Ramos (cell line): ENCODE results near the gene ITPKB.
"Not testable (repeated sequence)": the region's sequence is repeated elsewhere in the genome, so short reads cannot be mapped to it uniquely, and the experiment has no call there.

ENCODE experiments used
- in situ Hi-C: fragments of 300-500 bp; cut with MboI; formaldehyde crosslinking; loops from one replicate; pipeline ENCODE4 v1.14.3; 2022; ENCODE audit warnings: low sequenced_read_pairs; ENCODE audit not compliant: unreplicated experiment

ITPKB gene

DNA sequence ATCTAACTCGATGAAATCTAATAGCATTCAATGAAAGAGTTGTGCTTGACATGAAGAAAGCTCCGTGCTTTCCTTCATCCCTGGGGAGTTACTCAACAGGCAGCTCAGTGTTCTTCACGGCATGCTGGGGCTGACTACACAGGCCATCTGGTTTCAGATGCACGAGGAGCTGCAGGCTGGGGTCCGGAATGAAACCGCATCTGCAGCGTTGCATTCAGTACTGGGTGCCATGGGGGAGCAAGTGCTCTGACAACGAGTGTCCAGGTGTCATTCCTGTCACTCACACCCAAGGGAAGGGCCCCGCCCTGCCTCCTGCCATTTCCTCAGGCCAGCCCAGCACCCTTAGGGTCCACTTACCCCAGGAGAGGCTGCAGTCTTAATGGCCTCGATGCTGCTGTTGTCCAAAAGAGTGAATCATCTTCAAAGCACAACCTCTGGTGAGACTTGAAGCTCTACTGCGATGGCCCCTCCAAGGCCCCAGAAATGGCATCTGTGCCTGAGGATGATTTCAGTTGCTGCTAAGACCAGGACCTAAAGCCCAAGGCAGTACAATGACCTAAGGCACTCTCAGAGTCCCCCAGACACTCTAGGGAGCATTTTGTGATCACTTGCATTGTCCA, 129.1 kb downstream of the ITPKB start:
- in situ Hi-C loops: loop anchor here (5.0 kb wide), 1 partner anchor 188 kb away; no protein-coding TSS in a partner anchor

DNA sequence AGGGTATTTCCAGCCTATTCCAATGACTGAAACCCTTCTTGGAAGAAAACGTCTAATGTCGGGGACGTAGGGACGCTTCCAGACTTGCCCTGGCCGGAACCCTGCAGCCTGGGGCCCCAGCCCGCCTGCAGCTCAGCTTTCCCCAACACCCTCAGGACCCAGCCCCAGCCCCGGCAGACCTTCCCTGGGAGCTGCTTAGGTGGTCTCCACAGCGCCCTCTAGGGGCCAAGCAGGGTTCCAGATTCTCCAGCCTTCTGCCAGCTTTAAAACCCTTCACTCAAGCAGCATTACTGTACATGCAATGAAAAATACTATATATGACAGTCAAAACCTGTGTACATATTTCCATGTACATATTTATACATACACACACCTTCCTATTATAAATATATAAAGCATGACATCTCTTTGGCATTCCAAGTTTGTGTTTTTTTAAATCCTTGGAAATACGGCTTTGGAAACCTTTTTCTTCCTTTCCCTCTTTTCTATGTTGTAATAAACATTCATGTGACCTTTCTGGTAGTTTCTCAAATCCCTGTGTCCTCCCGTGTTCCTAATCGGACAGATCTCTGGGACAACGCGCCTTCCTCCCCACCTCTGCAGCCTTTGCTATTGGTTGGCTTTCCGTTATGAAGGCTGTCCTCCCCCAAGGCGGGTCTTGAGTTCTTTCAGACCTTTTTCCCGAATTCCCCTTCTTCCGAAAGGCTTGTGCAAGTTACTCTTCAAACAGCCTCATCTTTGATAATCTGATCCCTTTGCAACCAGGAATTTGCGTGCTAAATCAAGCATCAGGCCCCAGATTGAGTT, 130.2 kb downstream of the ITPKB start:
- in situ Hi-C loops: loop anchor here (5.0 kb wide), 1 partner anchor 187 kb away; no protein-coding TSS in a partner anchor

DNA sequence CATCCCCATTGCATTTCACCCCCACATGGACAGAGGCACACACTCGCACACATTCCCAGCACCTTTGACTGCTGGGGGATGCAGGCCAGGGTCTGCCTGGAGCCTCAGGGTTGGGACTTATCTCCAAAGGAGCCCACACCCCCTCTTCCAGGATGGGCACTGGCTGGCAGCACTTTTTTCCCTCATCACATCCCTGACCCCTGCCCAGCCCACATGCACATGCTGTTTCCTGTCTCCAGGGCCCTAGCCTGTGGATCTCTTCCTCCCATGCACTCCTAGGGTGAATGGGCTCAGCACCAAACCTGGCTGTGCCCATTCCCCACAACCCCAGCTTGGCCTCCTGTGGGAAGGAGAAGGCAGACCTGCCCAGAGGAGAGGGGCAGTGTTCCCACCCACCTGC, 131.3 kb downstream of the ITPKB start:
- in situ Hi-C loops: loop anchor here (5.0 kb wide), 1 partner anchor 186 kb away; no protein-coding TSS in a partner anchor

DNA sequence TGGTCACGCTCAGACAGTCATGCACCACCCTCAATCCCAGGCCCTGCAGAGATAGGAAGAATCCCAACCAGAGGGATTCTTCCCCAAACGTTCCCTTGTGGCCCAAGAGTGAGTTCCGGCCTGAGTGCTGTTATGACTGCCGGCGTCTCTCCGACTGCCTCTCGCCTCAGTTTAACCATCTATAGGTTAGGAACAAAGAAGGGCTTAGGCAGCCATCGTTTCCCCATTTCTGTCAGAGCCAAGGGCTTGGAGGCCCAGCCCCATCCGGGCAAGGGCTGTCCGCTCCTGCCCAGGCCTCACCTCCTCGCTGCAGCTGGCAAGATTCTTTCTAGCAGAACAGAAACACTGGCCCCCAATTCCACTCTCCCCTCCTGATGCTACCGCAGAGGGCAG, 131.8 kb downstream of the ITPKB start:
- in situ Hi-C loops: loop anchor here (5.0 kb wide), 1 partner anchor 185 kb away; no protein-coding TSS in a partner anchor

- in situ Hi-C loops: loop anchor here (5.0 kb wide), 1 partner anchor 184 kb away; no protein-coding TSS in a partner anchor
Measured at GRCh38 chr1:226606311-226607267, 132.5 kb downstream of the ITPKB start.

GRCh38 chr1:226605318-226605950, 133.6 kb downstream of the ITPKB start:
- in situ Hi-C loops: loop anchor here (5.0 kb wide), 1 partner anchor 183 kb away; no protein-coding TSS in a partner anchor

DNA sequence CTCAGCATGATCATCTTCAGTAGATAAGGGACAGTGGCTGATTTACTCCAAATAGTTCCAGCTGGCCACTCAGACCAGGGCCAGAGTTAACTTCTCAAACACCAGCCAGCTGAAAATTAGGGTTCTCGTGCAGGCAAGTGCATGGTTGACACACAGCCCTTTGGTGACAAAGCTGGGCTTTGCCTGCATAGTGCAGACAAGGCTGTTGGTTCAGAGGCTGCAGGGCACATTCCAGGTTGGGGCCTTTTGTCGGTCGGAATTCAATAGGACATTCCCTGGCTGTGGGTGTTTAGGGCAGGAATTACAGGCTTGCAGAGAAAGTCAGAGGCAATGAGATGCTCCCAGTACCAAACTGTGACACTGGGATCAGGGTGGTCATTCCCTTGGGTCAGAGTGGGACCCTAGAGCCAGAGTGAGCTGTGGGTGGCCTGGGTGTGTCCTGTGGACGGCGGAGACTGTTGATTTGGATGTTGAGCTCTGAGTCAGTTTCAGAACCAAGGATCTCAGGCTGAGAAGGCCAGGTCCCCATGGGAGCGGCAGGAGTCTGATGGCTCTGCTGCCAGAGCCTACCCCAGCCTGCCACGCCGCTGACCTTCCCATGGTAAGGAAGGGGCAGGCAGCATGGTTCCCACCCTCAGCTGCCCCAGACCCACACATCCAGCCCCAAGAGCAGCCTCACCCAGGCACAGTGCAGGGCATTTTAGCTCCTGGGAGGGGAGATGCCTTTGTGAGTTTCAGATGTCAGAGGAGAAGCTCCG, 134.3 kb downstream of the ITPKB start:
- in situ Hi-C loops: loop anchor here (5.0 kb wide), 1 partner anchor 182 kb away; no protein-coding TSS in a partner anchor

- in situ Hi-C loops: no loop called here
Measured at GRCh38 chr1:226603858-226604559, 135.1 kb downstream of the ITPKB start.

GRCh38 chr1:226603022-226603857, 135.8 kb downstream of the ITPKB start:
- in situ Hi-C loops: no loop called here

DNA sequence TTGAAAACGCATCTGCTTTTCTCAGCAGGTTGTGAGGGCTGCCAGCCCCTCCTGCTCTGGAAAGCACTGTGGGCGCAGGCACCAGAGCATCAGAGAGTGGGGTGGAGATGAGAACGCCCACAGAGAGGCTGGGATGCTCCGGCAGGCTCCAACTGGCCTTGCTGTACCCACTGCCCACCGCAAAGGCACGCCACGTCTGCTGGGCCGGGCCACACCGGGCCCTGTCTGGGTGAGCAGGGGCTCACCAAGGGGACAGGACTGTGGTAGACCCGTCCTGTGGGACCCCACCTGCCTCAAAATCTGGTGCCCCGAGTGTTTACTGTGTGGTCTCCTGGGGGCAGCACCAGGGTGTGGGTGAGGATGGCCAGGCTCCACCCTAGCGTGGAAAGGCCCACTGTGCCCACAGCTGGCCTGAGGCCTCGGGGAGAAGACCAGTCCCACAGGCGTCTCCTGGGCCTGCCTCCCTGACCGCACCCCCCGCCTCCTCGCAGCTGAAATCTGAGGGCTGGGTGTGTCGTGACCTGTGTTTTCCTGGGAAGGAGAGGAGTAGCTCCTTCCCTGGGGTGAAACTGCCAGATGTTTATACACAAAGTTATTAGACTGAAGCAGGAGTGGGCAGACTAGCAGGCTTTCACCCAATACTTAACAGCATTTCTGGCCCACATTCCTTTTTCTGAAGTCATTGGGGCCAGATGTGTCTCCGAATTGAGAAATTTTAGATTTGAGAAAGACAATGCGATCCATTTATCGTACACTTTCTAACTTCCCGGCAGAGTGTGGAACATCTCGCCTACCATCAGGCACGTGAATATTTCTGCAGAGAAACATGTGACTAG, 136.7 kb downstream of the ITPKB start:
- in situ Hi-C loops: no loop called here

- in situ Hi-C loops: no loop called here
Measured at GRCh38 chr1:226601456-226601855, 137.6 kb downstream of the ITPKB start.

DNA sequence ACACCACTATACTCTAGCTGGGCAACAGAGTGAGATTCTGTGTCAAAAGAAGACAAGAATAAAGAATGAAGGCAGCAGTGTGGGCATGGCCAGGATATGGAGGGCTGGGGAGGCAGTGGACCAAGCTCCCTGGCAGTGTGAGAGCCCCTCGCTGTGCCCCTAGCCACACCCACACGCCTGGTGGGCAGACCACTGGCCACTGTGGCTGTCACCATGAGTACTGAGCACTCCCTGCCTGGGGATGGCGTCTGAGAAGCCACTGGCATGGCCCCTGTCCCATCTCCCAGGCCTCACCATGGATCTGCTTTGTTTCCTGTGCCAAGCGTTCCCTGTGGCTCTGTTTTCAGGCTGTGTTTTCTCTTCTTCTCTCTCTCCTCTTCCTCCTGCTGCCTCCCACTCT, 138.8 kb downstream of the ITPKB start:
- in situ Hi-C loops: no loop called here

- in situ Hi-C loops: no loop called here
Measured at GRCh38 chr1:226599636-226600238, 139.3 kb downstream of the ITPKB start.

GRCh38 chr1:226598955-226599354, 140.1 kb downstream of the ITPKB start:
- in situ Hi-C loops: not testable (repeated sequence)

- in situ Hi-C loops: no loop called here
Measured at GRCh38 chr1:226598455-226598849, 140.6 kb downstream of the ITPKB start.
